Measurements from ENCODE around the gene MS4A6A.

DNA sequence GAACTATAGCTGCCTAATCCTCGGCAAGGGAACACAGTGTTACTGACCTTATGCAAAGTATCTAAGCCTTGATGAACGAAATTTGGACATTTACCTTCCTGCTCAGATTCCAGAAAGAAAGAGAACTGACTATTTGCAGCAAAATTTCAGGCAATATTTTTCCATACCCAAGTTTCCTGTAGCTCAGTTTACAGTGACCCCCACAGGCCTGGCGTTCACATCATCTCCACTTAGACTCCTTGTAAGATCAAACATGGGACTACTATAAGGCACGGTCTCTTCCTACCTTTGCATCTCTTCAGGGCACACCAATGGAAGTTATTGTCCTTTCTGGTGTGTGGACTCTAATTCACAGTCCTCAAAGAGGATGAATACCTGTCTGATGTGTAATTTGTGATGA lies 21.1 kb downstream of the MS4A6A start:
- TF ChIP-seq, protein P1, sequence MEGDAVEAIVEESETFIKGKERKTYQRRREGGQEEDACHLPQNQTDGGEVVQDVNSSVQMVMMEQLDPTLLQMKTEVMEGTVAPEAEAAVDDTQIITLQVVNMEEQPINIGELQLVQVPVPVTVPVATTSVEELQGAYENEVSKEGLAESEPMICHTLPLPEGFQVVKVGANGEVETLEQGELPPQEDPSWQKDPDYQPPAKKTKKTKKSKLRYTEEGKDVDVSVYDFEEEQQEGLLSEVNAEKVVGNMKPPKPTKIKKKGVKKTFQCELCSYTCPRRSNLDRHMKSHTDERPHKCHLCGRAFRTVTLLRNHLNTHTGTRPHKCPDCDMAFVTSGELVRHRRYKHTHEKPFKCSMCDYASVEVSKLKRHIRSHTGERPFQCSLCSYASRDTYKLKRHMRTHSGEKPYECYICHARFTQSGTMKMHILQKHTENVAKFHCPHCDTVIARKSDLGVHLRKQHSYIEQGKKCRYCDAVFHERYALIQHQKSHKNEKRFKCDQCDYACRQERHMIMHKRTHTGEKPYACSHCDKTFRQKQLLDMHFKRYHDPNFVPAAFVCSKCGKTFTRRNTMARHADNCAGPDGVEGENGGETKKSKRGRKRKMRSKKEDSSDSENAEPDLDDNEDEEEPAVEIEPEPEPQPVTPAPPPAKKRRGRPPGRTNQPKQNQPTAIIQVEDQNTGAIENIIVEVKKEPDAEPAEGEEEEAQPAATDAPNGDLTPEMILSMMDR (IDR thresholded peaks at IDR 0.05), result no peak
- TF ChIP-seq POLR2AphosphoS5 (IDR thresholded peaks at IDR 0.05) (no peak), EP300 (IDR thresholded peaks at IDR 0.05) (no peak)

Measured in sigmoid colon (tissue), 4 donors.